Hepatocyte (in vitro differentiated cells): ENCODE measurements around the gene PCDHGC3.

Experiments
- CTCF ChIP-seq: fragments of 200-600 bp; sonication (generic); IDR thresholded peaks from 2 replicates; pipeline ENCODE4 v1.5.1; 2016; ENCODE audit warnings: antibody characterized with exemption, mild to moderate bottlenecking; ENCODE audit not compliant: poor library complexity
- EZH2 ChIP-seq: fragments of 200-600 bp; sonication (generic); IDR thresholded peaks from 2 replicates; pipeline ENCODE4 v1.6.1; 2016; ENCODE audit warnings: antibody characterized with exemption, mild to moderate bottlenecking, borderline replicate concordance
- EZH2phosphoT487 ChIP-seq: fragments of 200-600 bp; sonication (generic); IDR thresholded peaks from one replicate; pipeline ENCODE4 v1.6.1; 2018; ENCODE audit warnings: antibody characterized with exemption, mild to moderate bottlenecking, low read depth, moderate library complexity; ENCODE audit not compliant: unreplicated experiment, severe bottlenecking

- no peak for TF ChIP-seq CTCF
- TF ChIP-seq EZH2: no peak
- TF ChIP-seq EZH2phosphoT487: no peak
Measured at GRCh38 chr5:141487131-141487530, 11.4 kb downstream of the PCDHGC3 start.
